GM12872 (cell line): ENCODE data around the gene RCOR1.

Source experiments
- TF ChIP-seq, protein P1 (sequence below): IDR thresholded peaks from 3 replicates; pipeline ENCODE4 v1.5.1; 2011; ENCODE audit warnings: low read depth, mild to moderate bottlenecking, low read length, moderate library complexity; ENCODE audit not compliant: insufficient read depth

The RCOR1 gene

DNA sequence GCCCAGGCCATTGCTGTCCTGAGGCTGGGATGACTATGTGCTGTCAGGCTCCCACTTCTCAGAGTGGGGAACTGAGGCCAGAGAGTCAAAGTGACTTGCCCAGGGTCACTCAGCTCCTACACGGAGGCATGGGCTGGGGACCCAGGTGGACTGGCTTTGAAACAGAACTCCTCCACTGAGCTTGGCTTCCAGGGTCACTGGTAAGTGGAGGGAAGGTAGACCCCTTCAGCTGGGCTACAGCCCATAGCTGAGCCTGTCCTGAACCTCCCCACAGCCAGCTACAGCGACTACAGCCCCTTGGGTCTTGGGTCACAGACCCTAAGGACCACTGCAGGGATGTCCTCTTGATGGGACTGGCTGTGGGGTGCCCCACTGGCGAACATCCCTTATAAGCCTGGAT, 144.5 kb downstream of the RCOR1 start:
- TF ChIP-seq, protein P1, sequence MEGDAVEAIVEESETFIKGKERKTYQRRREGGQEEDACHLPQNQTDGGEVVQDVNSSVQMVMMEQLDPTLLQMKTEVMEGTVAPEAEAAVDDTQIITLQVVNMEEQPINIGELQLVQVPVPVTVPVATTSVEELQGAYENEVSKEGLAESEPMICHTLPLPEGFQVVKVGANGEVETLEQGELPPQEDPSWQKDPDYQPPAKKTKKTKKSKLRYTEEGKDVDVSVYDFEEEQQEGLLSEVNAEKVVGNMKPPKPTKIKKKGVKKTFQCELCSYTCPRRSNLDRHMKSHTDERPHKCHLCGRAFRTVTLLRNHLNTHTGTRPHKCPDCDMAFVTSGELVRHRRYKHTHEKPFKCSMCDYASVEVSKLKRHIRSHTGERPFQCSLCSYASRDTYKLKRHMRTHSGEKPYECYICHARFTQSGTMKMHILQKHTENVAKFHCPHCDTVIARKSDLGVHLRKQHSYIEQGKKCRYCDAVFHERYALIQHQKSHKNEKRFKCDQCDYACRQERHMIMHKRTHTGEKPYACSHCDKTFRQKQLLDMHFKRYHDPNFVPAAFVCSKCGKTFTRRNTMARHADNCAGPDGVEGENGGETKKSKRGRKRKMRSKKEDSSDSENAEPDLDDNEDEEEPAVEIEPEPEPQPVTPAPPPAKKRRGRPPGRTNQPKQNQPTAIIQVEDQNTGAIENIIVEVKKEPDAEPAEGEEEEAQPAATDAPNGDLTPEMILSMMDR, result no peak

- TF ChIP-seq, protein P1, result no peak
Observed at GRCh38 chr14:102737402-102738372, 145.2 kb downstream of the RCOR1 start.

GRCh38 chr14:102738373-102739189, 146.1 kb downstream of the RCOR1 start:
- TF ChIP-seq, protein P1, result no peak

GRCh38 chr14:102739190-102739469, 146.7 kb downstream of the RCOR1 start:
- TF ChIP-seq, protein P1, result no peak

- TF ChIP-seq, protein P1, result no peak
Observed at GRCh38 chr14:102746634-102747438, 154.4 kb downstream of the RCOR1 start.

- TF ChIP-seq, protein P1, result no peak
Observed at GRCh38 chr14:102748806-102749205, 156.4 kb downstream of the RCOR1 start.
